Liver (tissue), 9 donors: ENCODE data around the gene PZP. TPM values are rescaled to one million over a fixed set of nuclear protein-coding genes. Genes with fewer than 3 reads are reported as not detected.

Experiments used
- DNase-seq: peaks from one replicate; pipeline ENCODE4 v3.0.0-alpha.2; 2017; ENCODE audit warnings: low spot score
- H3K27ac ChIP-seq, 2 donors: one replicate each; pipeline ENCODE4 v1.7.0; 2013; ENCODE audit warnings: inconsistent platforms in 2 of 2, low read length in 2 of 2, control low read depth in 1 of 2, low read depth in 1 of 2, mild to moderate bottlenecking in 1 of 2
- H3K27me3 ChIP-seq, 4 donors: one replicate each; pipeline versions ENCODE4 v1.6.1 to v1.7.0; 2013; ENCODE audit warnings: low read length in 3 of 4, inconsistent platforms in 1 of 4, mild to moderate bottlenecking in 1 of 4, moderate library complexity in 1 of 4; ENCODE audit not compliant: control insufficient read depth in 4 of 4, insufficient read depth in 4 of 4
- H3K36me3 ChIP-seq, 4 donors: one replicate each; pipeline versions ENCODE4 v1.6.1 to v1.7.0; 2013; ENCODE audit warnings: low read length in 3 of 4, mild to moderate bottlenecking in 3 of 4, low read depth in 1 of 4, moderate library complexity in 1 of 4; ENCODE audit not compliant: control insufficient read depth in 4 of 4, insufficient read depth in 3 of 4
- H3K4me1 ChIP-seq, 4 donors: one replicate each; pipeline versions ENCODE4 v1.6.1 to v1.7.0; 2013; ENCODE audit warnings: low read length in 3 of 4, mild to moderate bottlenecking in 3 of 4, moderate library complexity in 1 of 4; ENCODE audit not compliant: control insufficient read depth in 4 of 4, insufficient read depth in 4 of 4
- H3K4me3 ChIP-seq, 3 donors: one replicate each; pipeline versions ENCODE4 v1.6.1 to v1.7.0; 2013; ENCODE audit warnings: low read length in 3 of 3, control low read depth in 1 of 3, low read depth in 1 of 3, mild to moderate bottlenecking in 1 of 3
- H3K9ac ChIP-seq, 2 donors: one replicate each; pipeline ENCODE4 v1.7.0; 2013; ENCODE audit warnings: low read length in 2 of 2, mild to moderate bottlenecking in 2 of 2, moderate library complexity in 2 of 2, control low read depth in 1 of 2, low read depth in 1 of 2
- H3K9me3 ChIP-seq, 4 donors: one replicate each; pipeline versions ENCODE4 v1.6.1 to v1.7.0; 2013; ENCODE audit warnings: low read length in 3 of 4; ENCODE audit not compliant: control insufficient read depth in 4 of 4
- ATF3 ChIP-seq: IDR thresholded peaks from 2 replicates; pipeline ENCODE4 v1.6.1; 2016; ENCODE audit warnings: antibody characterized with exemption
- CTCF ChIP-seq: fragments of 150-350 bp; IDR thresholded peaks from 2 replicates; pipeline ENCODE4 v1.5.1; 2017; ENCODE audit warnings: improper control_type of control experiment, low read depth, low read length; ENCODE audit not compliant: missing input control
- EGR1 ChIP-seq, 2 donors: IDR thresholded peaks; 2 replicates each; pipeline ENCODE4 v1.6.1; 2016 to 2018; ENCODE audit warnings: antibody characterized with exemption in 2 of 2, low read depth in 2 of 2
- FOXA1 ChIP-seq: IDR thresholded peaks from 2 replicates; pipeline ENCODE4 v1.6.1; 2016; ENCODE audit warnings: antibody characterized with exemption
- FOXA2 ChIP-seq: IDR thresholded peaks from 2 replicates; pipeline ENCODE4 v1.6.1; 2016; ENCODE audit warnings: antibody characterized with exemption
- HNF4A ChIP-seq, 2 donors: conservative IDR thresholded peaks; 2 replicates each; pipeline ENCODE4 v1.6.1; 2016; ENCODE audit warnings: antibody characterized with exemption in 2 of 2, mild to moderate bottlenecking in 2 of 2
- HNF4G ChIP-seq: IDR thresholded peaks from 2 replicates; pipeline ENCODE4 v1.6.1; 2016; ENCODE audit warnings: antibody characterized with exemption
- JUND ChIP-seq, 2 donors: IDR thresholded peaks; 2 replicates each; pipeline ENCODE4 v1.6.1; 2016; ENCODE audit warnings: antibody characterized with exemption in 2 of 2
- NR2F2 ChIP-seq: IDR thresholded peaks from 2 replicates; pipeline ENCODE4 v1.6.1; 2016; ENCODE audit warnings: antibody characterized with exemption
- RAD21 ChIP-seq, 2 donors: IDR thresholded peaks; 2 replicates each; pipeline ENCODE4 v1.6.1; 2016; ENCODE audit warnings: antibody characterized with exemption in 2 of 2, mild to moderate bottlenecking in 2 of 2
- RXRA ChIP-seq, 2 donors: IDR thresholded peaks; 2 replicates each; pipeline ENCODE4 v1.6.1; 2017 to 2018; ENCODE audit warnings: antibody characterized with exemption in 2 of 2, mild to moderate bottlenecking in 1 of 2
- TAF1 ChIP-seq: conservative IDR thresholded peaks from 2 replicates; pipeline ENCODE4 v1.6.1; 2016; ENCODE audit warnings: antibody characterized with exemption, mild to moderate bottlenecking
- YY1 ChIP-seq: IDR thresholded peaks from 2 replicates; pipeline ENCODE4 v1.6.1; 2016; ENCODE audit warnings: antibody characterized with exemption, mild to moderate bottlenecking
- WGBS: extraction: QIAGEN DNeasy Blood & Tissue Kit; methylation state at CpG from one replicate; pipeline ENCODE4 v1.1.7; 2013; 5-methylcytosine and 5-hydroxymethylcytosine counted together
- polyA plus RNA-seq, 2 donors: library from polyadenylated mRNA; stranded (reverse) in 1 of 2; unstranded in 1 of 2; fragments of 200-250 nt in 1 of 2; fragments of >200 nt in 1 of 2; fragmentation: Nextera tagmentation in 1 of 2; extraction: Ambion mirVana in 1 of 2; gene quantifications; one replicate each; pipeline versions ENCODE4 v1.2.1 to v1.2.3, GENCODE V29; 2013 to 2015
- total RNA-seq, 2 donors: library from RNA; depleted of rRNA; stranded (reverse); fragments of >200 nt; gene quantifications; one replicate each; pipeline ENCODE4 v1.2.3, GENCODE V29; 2014
- TF ChIP-seq, protein P1 (sequence below): IDR thresholded peaks from 2 replicates; pipeline ENCODE4 v1.6.1; 2016; ENCODE audit warnings: antibody characterized with exemption
- TF ChIP-seq, protein P2 (sequence below): IDR thresholded peaks from 2 replicates; pipeline ENCODE4 v1.6.1; 2016; ENCODE audit warnings: antibody characterized with exemption
- donor health status: healthy.
- donor health status: healthy.
- donor health status: healthy.
- donor health status: healthy.
- donor health status: healthy.

Gene PZP
- total and polyA plus RNA-seq, 4 donors: 0.05 to 18.7 (median 2.8) TPM

- TF ChIP-seq CTCF (no peak), EGR1 (IDR thresholded peaks at IDR 0.05; ENCODE audit: low read depth in 2 of 2) (peak; percentile 92 to 95), YY1 (peak; percentile 77)
These were observed 92.2 kb downstream of the PZP start, which contains the start of gene A2M (continued) for GRCh38 chr12:9115731-9116559.

DNA sequence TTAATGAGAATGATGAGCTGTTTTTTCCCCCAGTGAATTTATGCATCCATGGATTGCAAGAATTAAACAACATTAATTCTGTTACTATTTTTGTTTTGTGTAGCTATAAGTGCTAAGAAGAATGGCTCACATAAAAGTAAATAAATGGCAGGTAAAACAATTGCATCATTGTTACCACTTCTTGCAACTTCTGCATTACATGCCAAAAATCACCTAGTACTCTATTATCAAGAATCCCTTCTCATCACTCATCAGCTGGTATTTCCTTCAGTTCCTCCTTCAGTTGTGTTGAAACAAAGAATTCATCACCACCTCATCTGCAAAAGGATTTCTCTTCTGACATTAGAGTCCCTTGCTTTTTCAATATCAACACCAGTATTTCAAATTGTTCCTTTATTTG, 93.2 kb downstream of the PZP start:
- no peak for DNase-seq
- TF ChIP-seq JUND (IDR thresholded peaks at IDR 0.05) (peak in 1 of 2 donors; percentile 32), YY1 (peak; percentile 41), RXRA (IDR thresholded peaks at IDR 0.05) (peak in 1 of 2 donors; percentile 16), HNF4A (conservative IDR thresholded peaks at IDR 0.05) (peak in 1 of 2 donors; percentile 18), RAD21 (IDR thresholded peaks at IDR 0.05) (peak in 1 of 2 donors; percentile 26), ATF3 (peak; percentile 54), FOXA2 (no peak)
- TF ChIP-seq, protein P1, sequence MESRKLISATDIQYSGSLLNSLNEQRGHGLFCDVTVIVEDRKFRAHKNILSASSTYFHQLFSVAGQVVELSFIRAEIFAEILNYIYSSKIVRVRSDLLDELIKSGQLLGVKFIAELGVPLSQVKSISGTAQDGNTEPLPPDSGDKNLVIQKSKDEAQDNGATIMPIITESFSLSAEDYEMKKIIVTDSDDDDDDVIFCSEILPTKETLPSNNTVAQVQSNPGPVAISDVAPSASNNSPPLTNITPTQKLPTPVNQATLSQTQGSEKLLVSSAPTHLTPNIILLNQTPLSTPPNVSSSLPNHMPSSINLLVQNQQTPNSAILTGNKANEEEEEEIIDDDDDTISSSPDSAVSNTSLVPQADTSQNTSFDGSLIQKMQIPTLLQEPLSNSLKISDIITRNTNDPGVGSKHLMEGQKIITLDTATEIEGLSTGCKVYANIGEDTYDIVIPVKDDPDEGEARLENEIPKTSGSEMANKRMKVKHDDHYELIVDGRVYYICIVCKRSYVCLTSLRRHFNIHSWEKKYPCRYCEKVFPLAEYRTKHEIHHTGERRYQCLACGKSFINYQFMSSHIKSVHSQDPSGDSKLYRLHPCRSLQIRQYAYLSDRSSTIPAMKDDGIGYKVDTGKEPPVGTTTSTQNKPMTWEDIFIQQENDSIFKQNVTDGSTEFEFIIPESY: no peak
- Histone ChIP-seq H3K27ac (peak overlapping the region; percentile 60 to 72), H3K4me1 (peaks cover 7 to 50% (median 30%) of the 10 kb centered on the region in 4 donors), H3K27me3 (no peaks in the 10 kb centered on the region), H3K9ac (peak overlapping the region; percentile 3 to 90), H3K4me3 (peak overlapping the region; percentile 59 to 83 (median 72)), H3K9me3 (no peaks in the 10 kb centered on the region), H3K36me3 (peaks cover 5 to 26% (median 17%) of the 10 kb centered on the region in 4 donors)

DNA sequence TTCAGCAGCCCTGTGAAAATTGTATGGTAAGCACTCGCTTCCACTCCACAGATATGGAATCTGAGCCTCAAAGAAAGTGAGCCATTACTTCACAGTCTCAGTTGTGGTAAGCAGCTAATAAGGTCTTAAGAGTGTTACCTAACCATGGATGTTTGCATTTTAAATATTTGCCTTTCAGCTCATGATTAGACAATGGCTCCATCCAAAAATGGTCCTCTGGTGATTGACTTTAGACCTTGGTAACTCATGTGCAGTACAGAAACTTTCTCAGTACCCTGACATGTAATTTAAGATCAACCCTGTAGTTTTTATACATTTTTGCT, 94.2 kb downstream of the PZP start:
- Histone ChIP-seq H3K27ac (no peak overlapping the region), H3K9me3 (no peaks in the 10 kb centered on the region), H3K27me3 (no peaks in the 10 kb centered on the region), H3K36me3 (peaks cover 10 to 35% (median 27%) of the 10 kb centered on the region in 4 donors), H3K4me3 (peak overlapping the region; percentile 57 to 89 (median 72)), H3K4me1 (peaks cover 3 to 41% (median 21%) of the 10 kb centered on the region in 4 donors), H3K9ac (peak overlapping the region; percentile 2 to 90)
- 42% methylated on average over 1 of the region's 1 CpG for WGBS
- DNase-seq: no peak
- TF ChIP-seq TAF1: peak; percentile 50
- peak; percentile 2 to 50 for TF ChIP-seq JUND (IDR thresholded peaks at IDR 0.05)
- no peak for TF ChIP-seq HNF4G
- TF ChIP-seq ATF3: no peak
- peak; percentile 56 to 83 for TF ChIP-seq HNF4A (conservative IDR thresholded peaks at IDR 0.05)
- TF ChIP-seq FOXA2: peak; percentile 62
- peak; percentile 93 for TF ChIP-seq YY1
- TF ChIP-seq FOXA1: no peak
- TF ChIP-seq NR2F2: no peak
- TF ChIP-seq, protein P1: peak; percentile 32
- TF ChIP-seq CTCF: no peak
- TF ChIP-seq EGR1 (IDR thresholded peaks at IDR 0.05; ENCODE audit: low read depth in 2 of 2): peak in 1 of 2 donors; percentile 26
- TF ChIP-seq, protein P2, sequence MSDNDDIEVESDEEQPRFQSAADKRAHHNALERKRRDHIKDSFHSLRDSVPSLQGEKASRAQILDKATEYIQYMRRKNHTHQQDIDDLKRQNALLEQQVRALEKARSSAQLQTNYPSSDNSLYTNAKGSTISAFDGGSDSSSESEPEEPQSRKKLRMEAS: peak; percentile 52
- peak; percentile 42 to 45 for TF ChIP-seq RAD21 (IDR thresholded peaks at IDR 0.05)
- peak; percentile 21 to 69 for TF ChIP-seq RXRA (IDR thresholded peaks at IDR 0.05)
